ENCODE data around the gene EHBP1L1. TPM values are rescaled to one million over a fixed set of nuclear protein-coding genes. Genes with fewer than 3 reads are reported as not detected.

The EHBP1L1 gene
- total RNA-seq, 1 donor from 2014 or later: 10.1 TPM

GRCh38 chr11:65551572-65552387 lies 24.1 kb upstream of the EHBP1L1 start:
- Mint-ChIP-seq H3K4me3 (ENCODE audit: unreplicated experiment) (no peak overlapping the region), H3K27me3 (ENCODE audit: low read depth, unreplicated experiment) (peaks cover 33% of the 10 kb centered on the region), H3K4me1 (ENCODE audit: low read depth, unreplicated experiment) (peaks cover 13% of the 10 kb centered on the region), H3K9me3 (ENCODE audit: unreplicated experiment) (peaks cover 5% of the 10 kb centered on the region), H3K36me3 (ENCODE audit: low read depth, unreplicated experiment) (peaks cover 23% of the 10 kb centered on the region), H3K27ac (ENCODE audit: unreplicated experiment) (no peak overlapping the region)
- Histone ChIP-seq H3K4me3 (ENCODE audit: insufficient read depth, low read depth, low read length) (no peak overlapping the region), H3K4me1 (ENCODE audit: insufficient read depth, low read length) (peaks cover 31% of the 10 kb centered on the region), H3K4me2 (ENCODE audit: low read length) (no peak overlapping the region), H3K27ac (ENCODE audit: low read depth, low read length) (no peak overlapping the region), H3K9me3 (ENCODE audit: insufficient read depth, low read depth, low read length) (no peaks in the 10 kb centered on the region), H3K9ac (ENCODE audit: low read length) (no peak overlapping the region), H4K20me1 (ENCODE audit: insufficient read depth, low read length) (peaks cover 75% of the 10 kb centered on the region), H3K36me3 (ENCODE audit: insufficient read depth, low read length) (peaks cover 19% of the 10 kb centered on the region), H2AFZ (ENCODE audit: low read depth, low read length) (no peak overlapping the region), H3K79me2 (ENCODE audit: insufficient read depth, low read length) (peaks cover 36% of the 10 kb centered on the region), H3K27me3 (ENCODE audit: insufficient read depth, low read length) (no peaks in the 10 kb centered on the region)
- no peak for DNase-seq (ENCODE audit: low read depth)
- no peak for FAIRE-seq
- TF ChIP-seq EZH2 (IDR thresholded peaks at IDR 0.05; ENCODE audit: insufficient read depth, low read length) (no peak), CTCF (IDR thresholded peaks at IDR 0.05; ENCODE audit: insufficient read depth, low read depth, low read length) (peak; percentile 9)

- Histone ChIP-seq H4K20me1 (ENCODE audit: insufficient read depth, low read length) (peaks cover 72% of the 10 kb centered on the region), H3K4me1 (ENCODE audit: insufficient read depth, low read length) (peaks cover 38% of the 10 kb centered on the region), H3K4me2 (ENCODE audit: low read length) (no peak overlapping the region), H3K79me2 (ENCODE audit: insufficient read depth, low read length) (peaks cover 42% of the 10 kb centered on the region), H3K27me3 (ENCODE audit: insufficient read depth, low read length) (no peaks in the 10 kb centered on the region), H3K36me3 (ENCODE audit: insufficient read depth, low read length) (peaks cover 19% of the 10 kb centered on the region), H3K27ac (ENCODE audit: low read depth, low read length) (no peak overlapping the region), H2AFZ (ENCODE audit: low read depth, low read length) (no peak overlapping the region), H3K4me3 (ENCODE audit: insufficient read depth, low read depth, low read length) (no peak overlapping the region), H3K9ac (ENCODE audit: low read length) (no peak overlapping the region), H3K9me3 (ENCODE audit: insufficient read depth, low read depth, low read length) (no peaks in the 10 kb centered on the region)
- Mint-ChIP-seq H3K4me1 (ENCODE audit: low read depth, unreplicated experiment) (peaks cover 17% of the 10 kb centered on the region), H3K36me3 (ENCODE audit: low read depth, unreplicated experiment) (peaks cover 23% of the 10 kb centered on the region), H3K9me3 (ENCODE audit: unreplicated experiment) (peaks cover 5% of the 10 kb centered on the region), H3K27me3 (ENCODE audit: low read depth, unreplicated experiment) (peaks cover 33% of the 10 kb centered on the region), H3K27ac (ENCODE audit: unreplicated experiment) (no peak overlapping the region), H3K4me3 (ENCODE audit: unreplicated experiment) (peak overlapping the region; percentile 72)
- DNase-seq (ENCODE audit: low read depth): no peak
- TF ChIP-seq CTCF (IDR thresholded peaks at IDR 0.05; ENCODE audit: insufficient read depth, low read depth, low read length) (no peak), EZH2 (IDR thresholded peaks at IDR 0.05; ENCODE audit: insufficient read depth, low read length) (no peak)
- no peak for FAIRE-seq
These were observed 23.4 kb upstream of the EHBP1L1 start for GRCh38 chr11:65552388-65552951.
